Neural cell (in vitro differentiated cells): ENCODE results near the gene CASTOR1. TPM values are rescaled to one million over a fixed set of nuclear protein-coding genes. Genes with fewer than 3 reads are reported as not detected.

Experiments used
- H2AFZ ChIP-seq: fragments of 200-600, 300-800 bp; sonication (generic), shearing (Covaris generic); 2 replicates; pipeline ENCODE4 v1.6.0; 2014; ENCODE audit warnings: low read depth, mild to moderate bottlenecking, antibody characterized with exemption, low read length, moderate library complexity
- H3F3A ChIP-seq: fragments of 200-600 bp; shearing (Covaris generic); 2 replicates; pipeline ENCODE4 v1.6.1; 2016; ENCODE audit warnings: mild to moderate bottlenecking, moderate library complexity, mixed read lengths, antibody characterized with exemption, low read length; ENCODE audit not compliant: insufficient read depth, poor library complexity, severe bottlenecking
- H3K27ac ChIP-seq: fragments of 200-600, 300-800 bp; sonication (generic), shearing (Covaris generic); 2 replicates; pipeline ENCODE4 v1.5.1; 2014; ENCODE audit warnings: mild to moderate bottlenecking, low read length, moderate library complexity
- H3K27me3 ChIP-seq: fragments of 300-800, 200-600 bp; sonication (generic), shearing (Covaris generic); 2 replicates; pipeline ENCODE4 v1.6.0; 2014; ENCODE audit warnings: mild to moderate bottlenecking, low read depth, low read length, moderate library complexity; ENCODE audit not compliant: insufficient read depth
- H3K36me3 ChIP-seq: fragments of 300-800, 200-600 bp; sonication (generic), shearing (Covaris generic); 2 replicates; pipeline ENCODE4 v1.5.1; 2014; ENCODE audit warnings: mild to moderate bottlenecking, antibody characterized with exemption, low read length, moderate library complexity; ENCODE audit not compliant: insufficient read depth
- H3K4me2 ChIP-seq: fragments of 300-800, 200-600 bp; sonication (generic), shearing (Covaris generic); 2 replicates; pipeline ENCODE4 v1.6.0; 2014; ENCODE audit warnings: mild to moderate bottlenecking, low read length
- H3K4me3 ChIP-seq: fragments of 300-800, 200-600 bp; sonication (generic), shearing (Covaris generic); 2 replicates; pipeline ENCODE4 v1.5.1; 2014; ENCODE audit warnings: mild to moderate bottlenecking, low read length, moderate library complexity
- H3K79me2 ChIP-seq: fragments of 200-600 bp; shearing (Covaris generic); replicated peaks from 2 replicates; pipeline ENCODE4 v1.6.0; 2014; ENCODE audit warnings: mild to moderate bottlenecking, low read length, moderate library complexity; ENCODE audit not compliant: insufficient read depth
- H3K9ac ChIP-seq: fragments of 300-800, 200-600 bp; sonication (generic), shearing (Covaris generic); 2 replicates; pipeline ENCODE4 v1.6.1; 2016; ENCODE audit warnings: mild to moderate bottlenecking, low read length, mixed read lengths
- H3K9me2 ChIP-seq: fragments of 200-600 bp; shearing (Covaris generic); 2 replicates; pipeline ENCODE4 v1.6.1; 2016; ENCODE audit warnings: mild to moderate bottlenecking, low read length, mixed read lengths; ENCODE audit not compliant: insufficient read depth
- H3K9me3 ChIP-seq: fragments of 200-600, 300-800 bp; sonication (generic), shearing (Covaris generic); 2 replicates; pipeline ENCODE4 v1.6.1; 2016; ENCODE audit warnings: mild to moderate bottlenecking, mixed run types, low read length, moderate library complexity, mixed read lengths
- H4K20me1 ChIP-seq: fragments of 200-600 bp; shearing (Covaris generic); 2 replicates; pipeline ENCODE4 v1.6.1; 2016; ENCODE audit warnings: mild to moderate bottlenecking, mixed run types; ENCODE audit not compliant: insufficient read depth
- CTCF ChIP-seq: fragments of 450-650 bp; IDR thresholded peaks from 2 replicates; pipeline ENCODE4 v1.5.1; 2014; ENCODE audit warnings: antibody characterized with exemption, mild to moderate bottlenecking, moderate library complexity; ENCODE audit not compliant: poor library complexity, severe bottlenecking
- EP300 ChIP-seq: fragments of 450-650 bp; conservative IDR thresholded peaks from 2 replicates; pipeline ENCODE4 v1.6.1; 2014; ENCODE audit warnings: antibody characterized with exemption, mild to moderate bottlenecking, moderate library complexity; ENCODE audit not compliant: poor library complexity, severe bottlenecking
- EZH2 ChIP-seq: fragments of 200-600, 300-800 bp; shearing (Covaris generic), sonication (generic); IDR thresholded peaks from 2 replicates; pipeline ENCODE4 v1.6.1; 2014; ENCODE audit warnings: antibody characterized with exemption, low read length, borderline replicate concordance, mild to moderate bottlenecking; ENCODE audit not compliant: insufficient read depth, poor library complexity, severe bottlenecking
- MXI1 ChIP-seq: fragments of 450-650 bp; conservative IDR thresholded peaks from 2 replicates; pipeline ENCODE4 v1.6.1; 2014; ENCODE audit warnings: antibody characterized with exemption, mild to moderate bottlenecking; ENCODE audit not compliant: poor library complexity, severe bottlenecking
- POLR2AphosphoS5 ChIP-seq: IDR thresholded peaks from 2 replicates; pipeline ENCODE4 v1.6.1; 2012
- RAD21 ChIP-seq: fragments of 450-650 bp; conservative IDR thresholded peaks from 2 replicates; pipeline ENCODE4 v1.6.1; 2014; ENCODE audit warnings: antibody characterized with exemption, mild to moderate bottlenecking, moderate library complexity
- SMC3 ChIP-seq: fragments of 450-650 bp; conservative IDR thresholded peaks from 2 replicates; pipeline ENCODE4 v1.6.1; 2014; ENCODE audit warnings: antibody characterized with exemption, mild to moderate bottlenecking, moderate library complexity; ENCODE audit not compliant: poor library complexity
- TAF1 ChIP-seq: IDR thresholded peaks from 2 replicates; pipeline ENCODE4 v1.6.1; 2012; ENCODE audit warnings: low read depth
- polyA plus RNA-seq: library from polyadenylated mRNA; depleted of rRNA; stranded (reverse); fragments of >200 nt; gene quantifications from 2 replicates; pipeline ENCODE4 v1.2.3, GENCODE V29; 2014
- TF ChIP-seq, protein P1 (sequence below): IDR thresholded peaks from 2 replicates; pipeline ENCODE4 v1.6.1; 2012; ENCODE audit warnings: borderline replicate concordance

CASTOR1 gene
- polyA plus RNA-seq, 1 donor from 2014 or later = 2.2 TPM

DNA sequence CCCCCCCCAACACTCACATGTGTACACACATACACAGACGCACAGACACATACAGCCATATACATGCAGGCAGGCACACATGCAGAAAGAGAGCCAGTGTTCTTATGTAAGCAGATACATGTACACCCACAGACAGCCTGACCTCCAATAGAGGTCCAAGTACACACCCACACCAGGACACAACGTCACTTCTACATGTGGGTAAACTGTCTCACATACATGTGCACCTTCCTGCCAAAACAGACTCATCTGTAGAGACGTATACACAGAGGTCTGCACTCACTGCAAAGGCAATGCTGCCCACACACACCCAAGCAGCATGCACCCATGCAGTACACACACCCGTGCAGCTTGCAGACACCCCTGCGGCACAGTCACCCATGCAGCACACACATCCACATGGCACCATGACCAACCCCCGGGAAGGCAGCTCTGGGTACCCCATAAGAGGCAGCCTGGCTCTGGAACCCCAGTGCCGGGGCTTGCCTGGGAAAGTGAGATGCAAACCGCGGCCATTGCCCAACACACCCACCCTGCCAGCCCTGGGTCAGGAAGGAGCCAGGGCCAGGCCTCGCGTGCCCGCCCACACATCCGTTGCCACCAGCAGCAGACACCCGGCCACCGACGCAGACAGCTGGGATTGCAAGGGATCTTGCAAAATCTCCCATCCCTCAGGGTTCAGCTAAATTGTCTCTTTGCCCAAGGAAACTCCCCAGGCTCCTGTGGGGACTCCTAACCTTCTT, 10.1 kb downstream of the CASTOR1 start:
- Histone ChIP-seq H4K20me1 (no peaks in the 10 kb centered on the region), H3K27me3 (no peaks in the 10 kb centered on the region), H3K79me2 (no peaks in the 10 kb centered on the region), H3K4me2 (no peak overlapping the region), H3K9me2 (no peaks in the 10 kb centered on the region), H3F3A (no peaks in the 10 kb centered on the region), H3K9me3 (no peaks in the 10 kb centered on the region), H2AFZ (no peak overlapping the region), H3K9ac (no peak overlapping the region), H3K27ac (no peak overlapping the region), H3K4me3 (no peak overlapping the region), H3K36me3 (no peaks in the 10 kb centered on the region)
- TF ChIP-seq EZH2 (no peak), EP300 (no peak), TAF1 (no peak), RAD21 (no peak), POLR2AphosphoS5 (no peak), MXI1 (no peak), SMC3 (no peak), CTCF (no peak)
- TF ChIP-seq, protein P1, sequence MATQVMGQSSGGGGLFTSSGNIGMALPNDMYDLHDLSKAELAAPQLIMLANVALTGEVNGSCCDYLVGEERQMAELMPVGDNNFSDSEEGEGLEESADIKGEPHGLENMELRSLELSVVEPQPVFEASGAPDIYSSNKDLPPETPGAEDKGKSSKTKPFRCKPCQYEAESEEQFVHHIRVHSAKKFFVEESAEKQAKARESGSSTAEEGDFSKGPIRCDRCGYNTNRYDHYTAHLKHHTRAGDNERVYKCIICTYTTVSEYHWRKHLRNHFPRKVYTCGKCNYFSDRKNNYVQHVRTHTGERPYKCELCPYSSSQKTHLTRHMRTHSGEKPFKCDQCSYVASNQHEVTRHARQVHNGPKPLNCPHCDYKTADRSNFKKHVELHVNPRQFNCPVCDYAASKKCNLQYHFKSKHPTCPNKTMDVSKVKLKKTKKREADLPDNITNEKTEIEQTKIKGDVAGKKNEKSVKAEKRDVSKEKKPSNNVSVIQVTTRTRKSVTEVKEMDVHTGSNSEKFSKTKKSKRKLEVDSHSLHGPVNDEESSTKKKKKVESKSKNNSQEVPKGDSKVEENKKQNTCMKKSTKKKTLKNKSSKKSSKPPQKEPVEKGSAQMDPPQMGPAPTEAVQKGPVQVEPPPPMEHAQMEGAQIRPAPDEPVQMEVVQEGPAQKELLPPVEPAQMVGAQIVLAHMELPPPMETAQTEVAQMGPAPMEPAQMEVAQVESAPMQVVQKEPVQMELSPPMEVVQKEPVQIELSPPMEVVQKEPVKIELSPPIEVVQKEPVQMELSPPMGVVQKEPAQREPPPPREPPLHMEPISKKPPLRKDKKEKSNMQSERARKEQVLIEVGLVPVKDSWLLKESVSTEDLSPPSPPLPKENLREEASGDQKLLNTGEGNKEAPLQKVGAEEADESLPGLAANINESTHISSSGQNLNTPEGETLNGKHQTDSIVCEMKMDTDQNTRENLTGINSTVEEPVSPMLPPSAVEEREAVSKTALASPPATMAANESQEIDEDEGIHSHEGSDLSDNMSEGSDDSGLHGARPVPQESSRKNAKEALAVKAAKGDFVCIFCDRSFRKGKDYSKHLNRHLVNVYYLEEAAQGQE = no peak

GRCh38 chr22:30277547-30278344, 11.6 kb downstream of the CASTOR1 start:
- TF ChIP-seq EP300 = no peak
- Histone ChIP-seq H3F3A (no peaks in the 10 kb centered on the region), H2AFZ (no peak overlapping the region), H4K20me1 (no peaks in the 10 kb centered on the region), H3K9ac (no peak overlapping the region), H3K4me3 (no peak overlapping the region), H3K36me3 (no peaks in the 10 kb centered on the region), H3K27ac (no peak overlapping the region), H3K4me2 (no peak overlapping the region), H3K27me3 (no peaks in the 10 kb centered on the region), H3K79me2 (no peaks in the 10 kb centered on the region), H3K9me3 (no peaks in the 10 kb centered on the region), H3K9me2 (no peaks in the 10 kb centered on the region)
